K562 (cell line): ENCODE measurements around the gene PRKCG. TPM values are rescaled to one million over a fixed set of nuclear protein-coding genes. Genes with fewer than 3 reads are reported as not detected.

Experiments used
- AFF1 ChIP-seq, 2 experiments: fragments of 450-650 bp; IDR thresholded peaks; 2 replicates each; pipeline ENCODE4 v1.6.1; 2018; ENCODE audit warnings: mild to moderate bottlenecking in 2 of 2, low read depth in 1 of 2; ENCODE audit not compliant: partially characterized antibody in 2 of 2
- EHMT2 ChIP-seq: fragments of 450-650 bp; IDR thresholded peaks from 2 replicates; pipeline ENCODE4 v1.6.1; 2018; ENCODE audit warnings: antibody characterized with exemption
- HNRNPL ChIP-seq: fragments of 200-400 bp; formaldehyde crosslinking; IDR thresholded peaks from 2 replicates; pipeline ENCODE4 v1.6.1; 2017; ENCODE audit warnings: low read depth, mild to moderate bottlenecking, low read length
- JUN ChIP-seq, 2 experiments: sonication (generic) in 1 of 2; formaldehyde crosslinking in 1 of 2; IDR thresholded peaks; 2 replicates each; pipeline versions ENCODE4 v1.6.1 to v1.8.0; 2012 to 2022; ENCODE audit warnings: borderline replicate concordance in 2 of 2, mild to moderate bottlenecking in 2 of 2, improper control_type of control experiment in 1 of 2, low read depth in 1 of 2, low read length in 1 of 2, missing genetic modification reagents in 1 of 2
- ZBED1 ChIP-seq: IDR thresholded peaks from 2 replicates; pipeline ENCODE4 v1.6.1; 2014
- ZBTB26 ChIP-seq: fragments of 450-650 bp; formaldehyde crosslinking; IDR thresholded peaks from 2 replicates; pipeline ENCODE4 v1.4.0; 2022; ENCODE audit warnings: missing genetic modification characterization
- ZC3H4 ChIP-seq: sonication (generic); formaldehyde crosslinking; IDR thresholded peaks from 2 replicates; pipeline ENCODE4 v1.9.0; 2021; ENCODE audit warnings: missing genetic modification reagents, borderline replicate concordance
- ZNF133 ChIP-seq: fragments of 250-450 bp; sonication (Bioruptor Pico); IDR thresholded peaks from 2 replicates; pipeline ENCODE4 v1.4.0; 2020; ENCODE audit warnings: mild to moderate bottlenecking
- ZNF589 ChIP-seq: fragments of 200-800 bp; sonication (Bioruptor generic); IDR thresholded peaks from 2 replicates; pipeline ENCODE4 v1.6.1; 2016; ENCODE audit warnings: low read depth, missing genetic modification characterization, missing compliant biosample characterization
- polyA plus RNA-seq, 8 experiments: library from polyadenylated mRNA; depleted of rRNA in 4 of 8; stranded (reverse) in 5 of 8; unstranded in 3 of 8; fragments of >200 nt; fragmentation: Nextera tagmentation in 2 of 8; fragmentation: Illumina TruSeq in 1 of 8; extraction: Ambion mirVana in 2 of 8; extraction: Trizol in 1 of 8; gene quantifications; 2 replicates each; pipeline versions ENCODE4 v1.2.1 to v1.2.3, GENCODE V29; 2011 to 2014; ENCODE audit warnings: inconsistent platforms in 1 of 8, missing spikeins in 1 of 8
- total RNA-seq, 7 experiments: library from RNA; depleted of rRNA in 6 of 7; stranded (reverse); fragments of >200 nt in 6 of 7; fragmentation: Illumina TruSeq in 2 of 7; extraction: Trizol in 2 of 7; gene quantifications; 2 replicates each; pipeline versions ENCODE4 v1.2.1 to v1.2.3, GENCODE V29; 2011 to 2021; ENCODE audit warnings: low replicate concordance in 1 of 7
- TF ChIP-seq, protein P1 (sequence below): sonication (generic); formaldehyde crosslinking; IDR thresholded peaks from 2 replicates; pipeline ENCODE4 v1.8.0; 2023; ENCODE audit warnings: mild to moderate bottlenecking, missing genetic modification reagents
- TF ChIP-seq, protein P2 (sequence below): fragments of 250-450 bp; sonication (Bioruptor Pico); IDR thresholded peaks from 2 replicates; pipeline ENCODE4 v1.5.0; 2021
- TF ChIP-seq, protein P3 (sequence below): fragments of 250-450 bp; sonication (Bioruptor Pico); IDR thresholded peaks from 2 replicates; pipeline ENCODE4 v1.5.0; 2020; ENCODE audit warnings: mild to moderate bottlenecking
- TF ChIP-seq, protein P4 (sequence below): sonication (generic); IDR thresholded peaks from 2 replicates; pipeline ENCODE4 v1.6.1; 2016

PRKCG gene
- total and polyA plus RNA-seq, 9 of the 15 experiments (the other 6 are each of a cell fraction or from before 2014, with no cell fraction given): not detected

DNA sequence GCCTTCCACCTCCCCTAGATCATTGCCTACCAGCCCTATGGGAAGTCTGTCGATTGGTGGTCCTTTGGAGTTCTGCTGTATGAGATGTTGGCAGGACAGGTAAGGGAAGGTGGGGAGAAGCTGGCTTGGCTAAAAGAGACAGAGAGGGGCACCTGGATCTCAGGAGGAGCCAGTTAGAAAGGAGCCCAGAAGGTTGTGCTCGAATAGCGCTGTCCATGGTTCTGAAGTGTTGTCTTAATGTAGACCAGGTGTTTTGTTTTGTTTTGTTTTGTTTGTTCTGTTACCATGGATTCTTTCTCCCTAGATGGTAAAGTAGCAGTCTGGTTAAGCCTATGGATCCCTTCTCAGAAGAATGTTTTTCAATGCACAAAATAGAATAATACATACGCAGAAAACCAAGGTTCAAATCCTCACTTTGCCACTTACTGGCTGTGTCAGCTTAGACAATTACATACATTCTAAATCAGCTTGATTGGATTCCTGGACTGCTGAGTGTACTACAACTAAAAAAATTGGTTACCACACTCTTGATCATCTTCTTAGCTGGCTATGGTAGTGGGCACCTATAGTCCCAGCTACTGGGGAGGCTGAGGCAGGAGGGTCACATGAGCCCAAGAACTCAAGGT is 21.2 kb downstream of the PRKCG start (continued):
- TF ChIP-seq, protein P1, sequence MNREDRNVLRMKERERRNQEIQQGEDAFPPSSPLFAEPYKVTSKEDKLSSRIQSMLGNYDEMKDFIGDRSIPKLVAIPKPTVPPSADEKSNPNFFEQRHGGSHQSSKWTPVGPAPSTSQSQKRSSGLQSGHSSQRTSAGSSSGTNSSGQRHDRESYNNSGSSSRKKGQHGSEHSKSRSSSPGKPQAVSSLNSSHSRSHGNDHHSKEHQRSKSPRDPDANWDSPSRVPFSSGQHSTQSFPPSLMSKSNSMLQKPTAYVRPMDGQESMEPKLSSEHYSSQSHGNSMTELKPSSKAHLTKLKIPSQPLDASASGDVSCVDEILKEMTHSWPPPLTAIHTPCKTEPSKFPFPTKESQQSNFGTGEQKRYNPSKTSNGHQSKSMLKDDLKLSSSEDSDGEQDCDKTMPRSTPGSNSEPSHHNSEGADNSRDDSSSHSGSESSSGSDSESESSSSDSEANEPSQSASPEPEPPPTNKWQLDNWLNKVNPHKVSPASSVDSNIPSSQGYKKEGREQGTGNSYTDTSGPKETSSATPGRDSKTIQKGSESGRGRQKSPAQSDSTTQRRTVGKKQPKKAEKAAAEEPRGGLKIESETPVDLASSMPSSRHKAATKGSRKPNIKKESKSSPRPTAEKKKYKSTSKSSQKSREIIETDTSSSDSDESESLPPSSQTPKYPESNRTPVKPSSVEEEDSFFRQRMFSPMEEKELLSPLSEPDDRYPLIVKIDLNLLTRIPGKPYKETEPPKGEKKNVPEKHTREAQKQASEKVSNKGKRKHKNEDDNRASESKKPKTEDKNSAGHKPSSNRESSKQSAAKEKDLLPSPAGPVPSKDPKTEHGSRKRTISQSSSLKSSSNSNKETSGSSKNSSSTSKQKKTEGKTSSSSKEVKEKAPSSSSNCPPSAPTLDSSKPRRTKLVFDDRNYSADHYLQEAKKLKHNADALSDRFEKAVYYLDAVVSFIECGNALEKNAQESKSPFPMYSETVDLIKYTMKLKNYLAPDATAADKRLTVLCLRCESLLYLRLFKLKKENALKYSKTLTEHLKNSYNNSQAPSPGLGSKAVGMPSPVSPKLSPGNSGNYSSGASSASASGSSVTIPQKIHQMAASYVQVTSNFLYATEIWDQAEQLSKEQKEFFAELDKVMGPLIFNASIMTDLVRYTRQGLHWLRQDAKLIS (CRISPR knock-in tag): no peak
- TF ChIP-seq ZBTB26 (CRISPR knock-in tag) (no peak), EHMT2 (peak; percentile 98), AFF1 (IDR thresholded peaks at IDR 0.05; ENCODE audit: low read depth in 1 of 2, partially characterized antibody in 2 of 2) (peak in 1 of 2 experiments; percentile 88), ZBED1 (no peak), ZNF589 (CRISPR knock-in tag) (no peak), HNRNPL (no peak), JUN (IDR thresholded peaks at IDR 0.05; ENCODE audit: borderline replicate concordance, low read depth, low read length) (no peak), JUN (CRISPR knock-in tag; IDR thresholded peaks at IDR 0.05; ENCODE audit: borderline replicate concordance) (no peak), ZNF133 (CRISPR knock-in tag) (no peak), ZC3H4 (no peak)
- TF ChIP-seq, protein P2, sequence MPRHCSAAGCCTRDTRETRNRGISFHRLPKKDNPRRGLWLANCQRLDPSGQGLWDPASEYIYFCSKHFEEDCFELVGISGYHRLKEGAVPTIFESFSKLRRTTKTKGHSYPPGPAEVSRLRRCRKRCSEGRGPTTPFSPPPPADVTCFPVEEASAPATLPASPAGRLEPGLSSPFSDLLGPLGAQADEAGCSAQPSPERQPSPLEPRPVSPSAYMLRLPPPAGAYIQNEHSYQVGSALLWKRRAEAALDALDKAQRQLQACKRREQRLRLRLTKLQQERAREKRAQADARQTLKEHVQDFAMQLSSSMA (CRISPR knock-in tag): no peak
- TF ChIP-seq, protein P3, sequence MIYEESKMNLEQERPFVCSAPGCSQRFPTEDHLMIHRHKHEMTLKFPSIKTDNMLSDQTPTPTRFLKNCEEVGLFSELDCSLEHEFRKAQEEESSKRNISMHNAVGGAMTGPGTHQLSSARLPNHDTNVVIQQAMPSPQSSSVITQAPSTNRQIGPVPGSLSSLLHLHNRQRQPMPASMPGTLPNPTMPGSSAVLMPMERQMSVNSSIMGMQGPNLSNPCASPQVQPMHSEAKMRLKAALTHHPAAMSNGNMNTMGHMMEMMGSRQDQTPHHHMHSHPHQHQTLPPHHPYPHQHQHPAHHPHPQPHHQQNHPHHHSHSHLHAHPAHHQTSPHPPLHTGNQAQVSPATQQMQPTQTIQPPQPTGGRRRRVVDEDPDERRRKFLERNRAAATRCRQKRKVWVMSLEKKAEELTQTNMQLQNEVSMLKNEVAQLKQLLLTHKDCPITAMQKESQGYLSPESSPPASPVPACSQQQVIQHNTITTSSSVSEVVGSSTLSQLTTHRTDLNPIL (CRISPR knock-in tag): no peak
- TF ChIP-seq, protein P4, sequence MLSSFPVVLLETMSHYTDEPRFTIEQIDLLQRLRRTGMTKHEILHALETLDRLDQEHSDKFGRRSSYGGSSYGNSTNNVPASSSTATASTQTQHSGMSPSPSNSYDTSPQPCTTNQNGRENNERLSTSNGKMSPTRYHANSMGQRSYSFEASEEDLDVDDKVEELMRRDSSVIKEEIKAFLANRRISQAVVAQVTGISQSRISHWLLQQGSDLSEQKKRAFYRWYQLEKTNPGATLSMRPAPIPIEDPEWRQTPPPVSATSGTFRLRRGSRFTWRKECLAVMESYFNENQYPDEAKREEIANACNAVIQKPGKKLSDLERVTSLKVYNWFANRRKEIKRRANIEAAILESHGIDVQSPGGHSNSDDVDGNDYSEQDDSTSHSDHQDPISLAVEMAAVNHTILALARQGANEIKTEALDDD: no peak
